SK-N-SH (cell line): ENCODE measurements around the gene ZNF334.

Experiments used
- CTCF ChIP-seq: fragments of 200-600 bp; sonication (generic); IDR thresholded peaks from 2 replicates; pipeline ENCODE4 v1.6.1; 2017; ENCODE audit warnings: antibody characterized with exemption, mild to moderate bottlenecking, moderate library complexity
- ELF1 ChIP-seq: IDR thresholded peaks from 2 replicates; pipeline ENCODE4 v1.4.0; 2012
- EZH2phosphoT487 ChIP-seq: fragments of 200-600 bp; sonication (generic); IDR thresholded peaks from 2 replicates; pipeline ENCODE4 v1.6.1; 2017; ENCODE audit warnings: low read depth, mixed run types, mild to moderate bottlenecking, antibody characterized with exemption, moderate library complexity, borderline replicate concordance
- GATA2 ChIP-seq: sonication (generic); formaldehyde crosslinking; IDR thresholded peaks from 2 replicates; pipeline ENCODE4 v1.5.0; 2020; ENCODE audit warnings: mild to moderate bottlenecking, missing genetic modification reagents
- RAD21 ChIP-seq: IDR thresholded peaks from 2 replicates; pipeline ENCODE4 v1.6.1; 2012; ENCODE audit warnings: mild to moderate bottlenecking, low read length
- RCOR1 ChIP-seq: fragments of 150-350 bp; IDR thresholded peaks from 2 replicates; pipeline ENCODE4 v1.6.1; 2017; ENCODE audit warnings: antibody characterized with exemption, low read length
- REST ChIP-seq: IDR thresholded peaks from 2 replicates; pipeline ENCODE4 v1.6.1; 2012; ENCODE audit warnings: mild to moderate bottlenecking, low read depth, low read length, moderate library complexity
- RXRA ChIP-seq: IDR thresholded peaks from 2 replicates; pipeline ENCODE4 v1.4.0; 2012; ENCODE audit warnings: low read depth, mild to moderate bottlenecking, borderline replicate concordance
- YY1 ChIP-seq: IDR thresholded peaks from 2 replicates; pipeline ENCODE4 v1.4.0; 2012; ENCODE audit warnings: low read depth, mild to moderate bottlenecking

GRCh38 chr20:46520540-46520939 lies 7.2 kb upstream of the ZNF334 start:
- TF ChIP-seq CTCF (no peak), RAD21 (no peak), ELF1 (no peak), RCOR1 (no peak), REST (no peak), GATA2 (CRISPR knock-in tag) (no peak), EZH2phosphoT487 (no peak), YY1 (no peak), RXRA (no peak)
